Measurements from ENCODE around the gene VAV2. TPM values are rescaled to one million over a fixed set of nuclear protein-coding genes. Genes with fewer than 3 reads are reported as not detected.

VAV2 gene
- total RNA-seq, 1 experiment from 2014 or later, result 24.7 TPM

GRCh38 chr9:133935328-133936005 lies 56.7 kb downstream of the VAV2 start:
- intact Hi-C loops (cut with micrococcal nuclease; ENCODE audit: unreplicated experiment) (no loop called here), in situ Hi-C loops (cut with HindIII; ENCODE audit: low pct_unique_long_range_greater_than_20kb, low sequenced_read_pairs) (no loop called here)
- ChIA-PET CTCF (no interaction called here), POLR2A (no interaction called here)
- Histone ChIP-seq H3K36me3 (ENCODE audit: control insufficient read depth, insufficient read depth, low read length) (no peaks in the 10 kb centered on the region), H3K4me3 (ENCODE audit: low read depth in 2 of 2, low read length in 2 of 2) (no peak overlapping the region), H3K27me3 (ENCODE audit: control insufficient read depth, insufficient read depth, low read length) (no peaks in the 10 kb centered on the region), H3K4me1 (ENCODE audit: control insufficient read depth, insufficient read depth, low read length) (no peaks in the 10 kb centered on the region), H3K9me3 (ENCODE audit: control insufficient read depth, insufficient read depth, low read depth, low read length) (no peaks in the 10 kb centered on the region), H3K27ac (ENCODE audit: low read length) (no peak overlapping the region)
- no peak for DNase-seq (ENCODE audit: low read depth, low spot score)
- no TSS peak for BruUV-seq (replicated peaks)
- no peak for ATAC-seq
- no peak for TF ChIP-seq POLR2AphosphoS5 (IDR thresholded peaks at IDR 0.05; ENCODE audit: low read depth, low read length)
- no peak for TF ChIP-seq TCF7L2 (IDR thresholded peaks at IDR 0.05; ENCODE audit: low read depth, low read length)
- no peak for TF ChIP-seq SIN3A (IDR thresholded peaks at IDR 0.05; ENCODE audit: borderline replicate concordance, insufficient read depth, low read depth, low read length)
- TF ChIP-seq CTCF (IDR thresholded peaks at IDR 0.05), result no peak
- TF ChIP-seq REST (IDR thresholded peaks at IDR 0.05; ENCODE audit: insufficient read depth in 1 of 2, low read depth in 2 of 2, low read length in 1 of 2), result no peak

GRCh38 chr9:133934482-133935232 lies 57.5 kb downstream of the VAV2 start:
- CTCF ChIA-PET, result no interaction called here
- no peaks in the 10 kb centered on the region for H3K9me3 ChIP-seq (ENCODE audit: control insufficient read depth, insufficient read depth, low read depth, low read length)
- H3K36me3 ChIP-seq (ENCODE audit: control insufficient read depth, insufficient read depth, low read length), result no peaks in the 10 kb centered on the region
- POLR2A ChIA-PET, result no interaction called here
- H3K27me3 ChIP-seq (ENCODE audit: control insufficient read depth, insufficient read depth, low read length), result no peaks in the 10 kb centered on the region
- no peak for DNase-seq (ENCODE audit: low read depth, low spot score)
- TF ChIP-seq TCF7L2 (IDR thresholded peaks at IDR 0.05; ENCODE audit: low read depth, low read length), result no peak
- no peak for TF ChIP-seq SIN3A (IDR thresholded peaks at IDR 0.05; ENCODE audit: borderline replicate concordance, insufficient read depth, low read depth, low read length)
- TF ChIP-seq REST (IDR thresholded peaks at IDR 0.05; ENCODE audit: insufficient read depth in 1 of 2, low read depth in 2 of 2, low read length in 1 of 2), result no peak
- no peak for TF ChIP-seq CTCF (IDR thresholded peaks at IDR 0.05)
- TF ChIP-seq POLR2AphosphoS5 (IDR thresholded peaks at IDR 0.05; ENCODE audit: low read depth, low read length), result no peak
- no peak overlapping the region for H3K27ac ChIP-seq (ENCODE audit: low read length)
- in situ Hi-C loops (cut with HindIII; ENCODE audit: low pct_unique_long_range_greater_than_20kb, low sequenced_read_pairs), result no loop called here
- H3K4me3 ChIP-seq (ENCODE audit: low read depth in 2 of 2, low read length in 2 of 2), result no peak overlapping the region
- no TSS peak for BruUV-seq (replicated peaks)
- intact Hi-C loops (cut with micrococcal nuclease; ENCODE audit: unreplicated experiment), result no loop called here
- H3K4me1 ChIP-seq (ENCODE audit: control insufficient read depth, insufficient read depth, low read length), result no peaks in the 10 kb centered on the region
- no peak for ATAC-seq
